H1 (cell line): ENCODE data around the gene PLXNA3. TPM values are rescaled to one million over a fixed set of nuclear protein-coding genes. Genes with fewer than 3 reads are reported as not detected.

ENCODE experiments used
- SIRT6 ChIP-seq: IDR thresholded peaks from one replicate; pipeline ENCODE4 v1.7.1; 2012; ENCODE audit warnings: low read length, inconsistent platforms
- TAF1 ChIP-seq: IDR thresholded peaks from 2 replicates; pipeline ENCODE4 v1.6.1; 2011; ENCODE audit warnings: mild to moderate bottlenecking, low read depth, low read length
- polyA plus RNA-seq, 7 experiments: library from polyadenylated mRNA; depleted of rRNA in 3 of 7; stranded (reverse) in 5 of 7; unstranded in 2 of 7; fragments of >200 nt in 5 of 7; fragments of 200-250 nt in 2 of 7; gene quantifications; 1 replicate in 5 of 7; 2 replicates in 1 of 7; 4 replicates in 1 of 7; pipeline versions ENCODE4 v1.2.1 to v1.2.3, GENCODE V29; 2011 to 2013; ENCODE audit warnings: missing spikeins in 2 of 7, mixed read lengths in 2 of 7
- total RNA-seq: library from RNA; stranded (reverse); fragmentation: NEBNext Ultra II Directional; extraction: Animal tissue kit (Norgen Biotek cat#: 25700); gene quantifications from 2 replicates; pipeline ENCODE4 v1.2.1, GENCODE V29; 2021

The PLXNA3 gene
- total and polyA plus RNA-seq, 2 of the 8 experiments (the other 6 are each of a cell fraction or from before 2014, with no cell fraction given), result 10.7 to 18.2 TPM

DNA sequence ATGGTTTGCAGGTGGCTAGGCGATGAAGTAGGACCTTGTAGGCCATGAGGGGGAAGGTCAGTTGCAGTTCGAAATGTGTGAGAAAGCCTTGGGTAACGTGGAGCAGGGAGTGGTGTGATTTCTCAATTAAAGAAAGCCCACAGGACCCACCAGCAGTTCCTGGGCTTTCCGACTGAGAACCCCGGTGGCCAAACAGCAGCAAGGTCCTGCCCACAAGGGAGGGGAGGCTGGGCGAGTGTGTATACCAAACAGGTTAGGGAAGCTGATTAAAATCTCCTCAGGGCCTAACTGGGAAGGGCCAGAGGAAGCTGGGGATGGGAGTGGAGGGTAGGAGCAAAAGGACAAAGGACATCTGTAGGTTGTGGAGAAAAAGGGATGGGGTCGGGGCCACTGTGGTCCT lies 27.2 kb upstream of the PLXNA3 start (continued):
- no peak for TF ChIP-seq SIRT6
- TF ChIP-seq TAF1, result no peak
